ENCODE measurements around the gene OTOF.

OTOF gene

DNA sequence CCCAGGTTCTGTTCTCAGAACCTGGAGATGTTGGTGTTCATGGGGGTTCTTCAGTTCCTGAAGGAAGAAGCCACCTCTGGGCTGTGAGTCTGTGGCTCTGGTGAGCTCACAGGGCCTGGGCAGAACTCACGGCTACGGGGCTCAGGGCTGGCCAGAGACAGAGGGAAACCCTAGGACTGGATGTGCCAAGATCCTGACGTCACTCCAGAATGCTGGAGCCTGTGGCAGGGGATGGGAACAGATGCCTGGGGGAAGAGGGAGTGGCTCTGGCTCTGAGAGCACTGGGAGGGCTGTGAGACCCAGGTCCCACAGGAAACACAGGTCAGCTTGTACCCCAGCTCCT lies at the start of gene OTOF:
TSS of gene OTOF (minus strand) at position 214 of the 343 bp plus-strand sequence.
- peak; percentile 85 for DNase-seq (ENCODE audit: low spot score)

DNA sequence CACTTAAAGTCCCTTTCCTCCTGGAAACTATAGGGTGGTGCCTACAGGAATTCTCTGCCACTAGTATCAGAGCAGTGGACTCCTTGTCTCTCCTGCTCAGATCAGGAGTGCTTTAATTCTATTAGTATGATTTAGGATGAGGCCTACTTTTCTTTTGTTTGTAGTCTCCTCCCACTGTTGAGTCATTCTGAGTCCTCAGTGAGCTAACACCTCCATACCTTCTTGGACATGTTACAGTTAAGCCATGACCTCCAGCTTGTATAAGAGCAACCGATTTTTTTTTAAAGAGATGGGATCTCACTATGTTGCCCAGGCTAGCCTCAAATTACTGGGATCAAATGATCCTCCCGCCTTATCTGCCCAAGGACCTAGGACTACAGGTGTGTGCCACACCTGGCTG lies 48.7 kb upstream of the OTOF start:
- no peak for DNase-seq (ENCODE audit: low spot score)

DNA sequence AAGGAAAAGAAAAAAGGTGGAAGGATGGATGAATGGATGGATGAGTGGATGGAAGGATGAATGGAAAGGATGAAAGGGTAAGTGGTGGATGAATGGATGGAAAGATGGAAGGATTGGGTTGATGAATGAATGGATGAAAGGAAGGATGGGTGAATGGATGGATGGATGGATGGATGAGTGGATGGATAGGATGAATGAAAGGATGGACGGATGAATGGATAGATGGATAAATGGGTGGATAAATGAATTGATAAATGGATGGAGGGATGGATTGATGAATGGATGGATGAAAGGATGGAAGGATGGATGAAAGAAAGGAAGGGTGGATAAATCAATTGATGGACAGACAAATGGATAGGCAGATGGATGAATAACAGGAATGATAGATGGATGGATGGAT lies 48.2 kb upstream of the OTOF start:
- DNase-seq (ENCODE audit: low spot score) = no peak

DNA sequence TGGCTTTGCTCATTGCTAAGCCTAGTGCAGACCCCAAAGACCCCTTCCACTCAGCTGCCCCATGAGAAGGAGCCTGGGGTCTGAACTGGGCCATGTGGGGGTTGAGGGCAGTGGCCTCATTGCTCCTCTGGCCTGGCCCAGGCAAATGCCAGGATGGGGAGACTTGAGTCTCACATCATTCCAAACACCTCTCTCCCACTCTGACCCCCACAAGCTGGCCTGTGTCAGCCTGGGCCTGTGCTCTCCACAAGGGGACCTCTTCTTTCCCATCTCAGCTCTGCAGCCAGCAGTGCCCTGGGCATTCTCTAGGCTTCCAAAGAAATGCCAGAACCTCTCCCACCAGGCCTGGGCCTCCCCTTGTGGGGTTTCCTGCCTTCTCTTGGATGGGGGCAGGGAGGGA lies 45.8 kb upstream of the OTOF start:
- no peak for DNase-seq (ENCODE audit: low spot score)

DNA sequence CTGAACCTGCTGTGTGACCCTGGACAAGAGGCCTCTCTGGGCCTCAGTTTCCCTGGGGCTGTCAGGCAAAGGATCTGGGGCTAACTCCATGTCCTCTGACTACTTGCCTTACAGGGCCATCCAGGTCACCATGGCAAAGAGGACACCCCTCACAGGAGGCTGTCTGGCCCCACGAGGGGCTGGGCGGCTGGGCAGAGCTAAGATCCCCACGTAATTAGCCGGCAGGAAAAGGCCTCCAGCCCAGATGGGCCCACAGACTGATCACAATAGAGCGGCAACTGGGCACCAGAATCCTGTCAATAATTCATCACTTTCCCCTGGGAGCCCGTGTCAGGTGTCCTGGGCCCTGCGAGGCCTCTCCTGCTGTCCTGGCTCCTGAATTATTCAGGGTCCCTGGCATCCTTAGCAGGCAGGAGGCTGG lies 44.8 kb upstream of the OTOF start:
- DNase-seq (ENCODE audit: low spot score) = no peak

DNA sequence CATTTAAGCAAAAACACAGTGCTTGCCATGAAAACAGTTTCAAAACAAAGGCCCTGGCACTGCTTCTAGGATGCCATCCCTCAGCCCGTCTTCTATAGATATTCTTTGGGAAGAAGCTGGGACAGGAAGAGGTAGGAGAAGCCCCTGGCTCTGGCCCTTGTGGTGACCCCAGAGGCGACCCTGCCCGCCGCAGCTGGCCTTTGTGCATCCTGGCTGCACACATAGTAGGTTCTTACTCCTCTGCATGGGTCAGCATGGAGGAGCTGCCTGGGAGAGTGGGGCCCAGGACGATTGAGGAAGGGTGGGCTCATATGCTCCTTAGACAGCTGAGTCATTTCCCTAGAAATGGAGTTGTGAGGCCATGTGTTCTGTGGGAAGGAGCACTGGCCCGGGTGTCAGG lies 44.4 kb upstream of the OTOF start:
- no peak for DNase-seq (ENCODE audit: low spot score)

DNA sequence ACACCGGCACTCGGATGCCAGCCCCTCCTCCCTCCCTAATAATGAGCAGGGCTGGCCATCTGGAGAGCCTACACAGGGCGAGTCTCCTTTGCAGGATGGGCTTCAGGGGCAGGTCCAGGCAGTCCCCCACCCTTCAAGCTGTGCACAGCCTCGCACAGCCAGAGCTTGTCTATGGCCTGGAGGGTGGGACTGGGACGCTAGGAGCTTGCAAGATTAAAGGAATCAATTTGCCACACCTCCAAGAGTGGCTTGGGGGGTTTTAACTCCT lies 43.9 kb upstream of the OTOF start:
- DNase-seq (ENCODE audit: low spot score) = no peak

DNA sequence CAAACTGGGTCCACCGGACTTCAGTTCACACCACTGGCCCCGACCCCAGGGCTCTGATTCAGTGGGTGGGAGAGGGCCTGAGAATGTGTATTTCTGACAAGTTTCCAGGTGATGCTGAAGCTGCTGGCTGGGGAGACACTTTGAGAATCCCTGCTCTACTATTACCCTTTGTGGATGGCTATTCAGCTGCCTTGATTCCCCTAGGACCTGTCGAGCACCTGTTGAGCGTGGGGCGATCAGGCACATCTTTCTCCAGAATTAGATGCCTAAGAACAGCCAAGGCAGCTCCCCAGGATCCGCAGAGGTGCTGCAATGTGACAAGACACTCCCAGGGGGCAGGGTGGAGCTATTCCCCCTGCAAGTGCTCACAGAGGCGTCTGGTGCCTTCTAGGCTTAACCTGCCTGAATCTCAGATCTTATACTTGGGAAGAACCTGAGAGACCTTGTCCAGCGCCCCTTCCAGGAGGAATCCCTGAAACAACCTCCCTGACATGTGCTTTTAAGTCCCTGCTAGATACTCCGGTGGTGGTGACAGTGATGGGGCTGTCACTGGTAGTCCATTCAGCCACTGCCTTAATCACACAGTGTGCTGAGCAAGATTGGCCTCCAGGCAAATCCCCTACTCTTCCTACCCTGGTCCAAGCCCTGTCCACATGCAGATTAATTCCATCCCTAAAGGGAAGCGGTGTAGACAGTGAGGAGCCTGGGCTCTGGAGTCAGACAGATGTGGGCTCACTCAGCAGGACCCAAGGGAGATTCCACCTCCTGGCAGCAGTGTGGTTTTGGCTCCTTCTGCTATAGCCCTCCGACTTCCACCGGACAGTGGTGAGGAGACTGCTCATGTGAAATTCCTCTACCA lies 43.4 kb upstream of the OTOF start:
- peak; percentile 32 for DNase-seq (ENCODE audit: low spot score)

DNA sequence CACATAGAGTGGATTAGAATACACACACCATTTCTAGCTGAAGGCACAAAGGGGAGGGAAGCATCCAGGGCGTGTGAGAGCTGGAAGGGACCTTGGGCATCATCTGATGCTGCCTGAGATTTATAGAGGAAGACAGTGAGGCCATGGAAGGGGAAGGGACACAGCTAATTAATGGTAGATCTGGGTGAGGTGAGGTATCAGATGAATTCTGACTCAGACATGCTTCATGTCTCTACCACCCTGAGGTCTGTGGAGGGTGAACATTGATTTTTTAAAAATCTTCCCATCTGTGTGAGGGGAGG lies 42.2 kb upstream of the OTOF start:
- no peak for DNase-seq (ENCODE audit: low spot score)

DNA sequence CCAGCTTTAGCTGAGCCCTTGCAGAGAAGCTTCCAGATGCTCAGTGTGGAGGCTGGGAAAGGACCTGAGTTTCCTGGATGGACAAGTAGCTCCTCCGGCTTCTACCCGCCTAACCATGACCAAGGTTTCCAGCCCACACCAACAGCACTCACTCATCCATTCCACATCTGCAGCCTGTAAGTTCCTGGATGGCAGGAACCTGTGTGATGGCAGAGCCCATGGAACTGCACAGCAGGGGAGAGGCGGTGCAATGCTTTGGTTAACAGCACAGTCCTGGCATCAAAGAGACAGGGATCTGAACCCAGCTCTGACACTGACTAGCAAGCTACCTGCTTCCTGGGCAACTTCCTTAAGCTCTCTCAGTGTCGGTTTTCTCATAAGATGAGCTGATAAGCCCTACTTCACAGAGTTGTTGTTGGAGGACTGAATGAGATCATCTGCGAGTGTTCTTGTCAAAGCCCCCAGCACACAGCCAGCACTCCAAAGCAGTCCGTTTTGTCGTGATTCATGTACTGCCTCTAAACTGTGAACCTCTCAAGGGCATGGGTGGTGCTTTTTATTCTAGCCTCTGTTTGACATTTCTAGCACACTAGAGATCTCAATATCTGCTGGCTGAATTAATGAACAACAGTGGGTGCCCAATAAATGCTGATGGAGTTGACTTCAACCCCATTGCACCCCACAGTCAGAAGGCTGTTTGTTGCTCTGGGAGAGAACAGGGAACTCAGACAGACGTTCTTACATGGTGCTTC lies 41.6 kb upstream of the OTOF start:
- no peak for DNase-seq (ENCODE audit: low spot score)

DNA sequence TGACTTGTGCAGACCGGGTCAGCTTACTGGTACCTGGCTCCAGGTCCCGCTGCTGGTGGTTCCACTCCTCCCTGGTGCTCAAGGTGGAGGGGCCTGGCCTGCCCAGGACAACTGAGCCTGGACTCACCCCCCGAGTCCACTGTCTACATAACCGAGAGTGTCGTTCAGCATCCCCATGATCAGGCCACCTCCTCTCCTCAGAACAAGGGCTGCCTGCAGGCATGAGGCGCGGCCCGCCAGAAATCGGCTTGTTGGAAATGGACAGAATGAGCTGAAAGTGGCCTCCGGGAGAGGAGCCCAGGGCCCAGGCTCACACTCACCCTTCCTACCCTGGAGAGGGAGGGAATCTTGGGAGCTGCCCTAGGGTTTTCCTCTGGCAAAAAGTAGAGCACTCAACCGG lies 38.9 kb upstream of the OTOF start:
- DNase-seq (ENCODE audit: low spot score) = no peak

DNA sequence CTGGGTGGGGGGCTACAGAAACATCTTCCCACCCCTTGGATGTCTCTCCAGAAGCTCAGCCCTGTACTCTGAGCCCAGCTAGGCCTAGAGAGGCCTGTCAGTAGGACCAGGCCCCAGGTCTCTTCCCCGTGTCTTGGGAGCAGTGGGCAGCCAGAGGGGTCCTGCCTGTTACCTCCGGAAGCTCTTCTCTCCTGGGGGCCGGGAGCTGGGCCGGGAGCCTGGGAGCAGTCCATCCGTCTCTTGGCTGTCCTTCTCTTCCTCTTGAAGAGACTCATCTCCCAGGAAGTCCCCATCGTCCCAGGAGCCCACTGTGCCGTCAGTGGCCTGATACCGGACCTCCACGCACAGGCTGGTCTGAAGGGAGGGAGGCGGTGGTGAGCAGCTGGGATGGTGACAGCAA lies 38.3 kb upstream of the OTOF start:
- no peak for DNase-seq (ENCODE audit: low spot score)

DNA sequence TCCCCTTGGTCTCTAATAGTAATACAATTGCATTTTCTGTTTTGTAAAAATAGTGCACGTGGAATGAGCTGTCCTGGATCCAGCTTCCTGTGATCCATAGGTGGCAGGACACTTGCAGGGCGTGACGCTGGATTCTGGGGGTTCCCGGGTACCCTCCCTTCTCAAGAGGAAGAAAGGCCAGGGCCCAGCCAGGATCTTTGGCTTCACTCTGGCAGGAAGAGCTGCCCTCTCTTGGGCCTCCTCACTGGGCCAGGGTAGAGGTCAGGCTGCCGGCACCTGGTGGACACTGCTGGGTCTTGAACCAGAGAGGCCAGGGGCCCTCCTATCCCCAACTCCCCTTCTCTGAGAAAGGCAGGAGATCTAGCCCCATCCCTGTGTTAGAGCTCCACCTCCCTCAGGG lies 37.8 kb upstream of the OTOF start:
- DNase-seq (ENCODE audit: low spot score) = no peak

DNA sequence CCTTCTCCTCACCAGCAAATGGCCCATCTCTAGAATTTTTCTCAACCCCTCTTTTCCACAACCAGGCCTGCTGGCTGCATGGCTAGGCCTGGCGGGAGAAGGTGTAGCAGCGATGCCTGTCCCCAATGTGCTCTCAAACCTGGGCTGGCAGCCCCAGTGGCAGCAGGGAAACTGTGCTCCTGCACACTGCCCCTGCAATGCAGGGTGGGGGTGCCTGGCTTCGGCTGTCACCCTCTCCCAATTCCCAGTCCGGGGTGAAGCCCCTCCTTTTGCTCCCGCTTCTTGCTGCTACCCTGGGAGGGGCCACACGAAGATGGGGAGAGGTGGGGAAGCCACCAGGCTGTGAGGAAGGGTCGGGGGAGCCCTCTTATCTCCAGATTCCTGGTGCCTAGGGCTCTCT lies 36.1 kb upstream of the OTOF start:
- no peak for DNase-seq (ENCODE audit: low spot score)

DNA sequence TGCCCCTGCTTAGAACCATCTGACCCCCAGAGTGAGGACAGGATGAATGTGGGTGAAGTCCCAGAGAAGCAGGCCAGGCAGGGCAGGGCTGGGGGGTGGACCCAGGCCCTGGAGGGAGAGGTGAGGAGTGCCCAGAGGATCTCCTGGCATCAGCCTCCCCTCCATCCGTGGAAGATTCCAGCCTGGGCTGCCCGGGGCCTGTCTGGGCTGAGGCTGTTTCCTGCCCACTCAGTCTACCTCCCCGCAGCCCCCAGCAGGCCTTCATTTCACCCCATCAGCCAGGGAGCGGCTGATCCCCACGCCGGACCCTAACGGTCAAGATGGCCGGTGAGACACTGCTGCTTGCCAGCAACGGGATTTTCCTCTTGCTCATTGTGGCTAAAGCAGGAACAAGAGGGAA lies 35.3 kb upstream of the OTOF start:
- DNase-seq (ENCODE audit: low spot score) = no peak

DNA sequence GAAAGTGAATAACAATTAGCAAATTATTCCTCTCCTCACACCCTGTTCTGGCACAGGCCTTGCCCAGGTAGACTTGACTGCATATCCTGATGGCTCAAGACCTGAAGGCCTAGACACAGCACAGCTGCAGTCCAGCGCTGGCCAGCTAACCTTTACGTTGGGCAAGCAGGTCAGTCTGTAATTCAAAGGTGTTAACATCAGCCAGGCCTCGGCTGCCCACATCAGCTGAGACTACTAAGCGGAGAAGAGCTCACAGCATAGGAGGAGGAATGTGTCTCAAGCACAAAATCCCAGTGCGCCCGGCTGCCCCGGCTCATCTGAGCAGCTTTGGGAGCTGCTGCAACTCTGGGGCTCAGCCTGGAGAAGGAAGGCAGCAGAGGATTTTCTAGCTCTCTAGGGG lies 33.5 kb upstream of the OTOF start:
- DNase-seq (ENCODE audit: low spot score) = no peak

DNA sequence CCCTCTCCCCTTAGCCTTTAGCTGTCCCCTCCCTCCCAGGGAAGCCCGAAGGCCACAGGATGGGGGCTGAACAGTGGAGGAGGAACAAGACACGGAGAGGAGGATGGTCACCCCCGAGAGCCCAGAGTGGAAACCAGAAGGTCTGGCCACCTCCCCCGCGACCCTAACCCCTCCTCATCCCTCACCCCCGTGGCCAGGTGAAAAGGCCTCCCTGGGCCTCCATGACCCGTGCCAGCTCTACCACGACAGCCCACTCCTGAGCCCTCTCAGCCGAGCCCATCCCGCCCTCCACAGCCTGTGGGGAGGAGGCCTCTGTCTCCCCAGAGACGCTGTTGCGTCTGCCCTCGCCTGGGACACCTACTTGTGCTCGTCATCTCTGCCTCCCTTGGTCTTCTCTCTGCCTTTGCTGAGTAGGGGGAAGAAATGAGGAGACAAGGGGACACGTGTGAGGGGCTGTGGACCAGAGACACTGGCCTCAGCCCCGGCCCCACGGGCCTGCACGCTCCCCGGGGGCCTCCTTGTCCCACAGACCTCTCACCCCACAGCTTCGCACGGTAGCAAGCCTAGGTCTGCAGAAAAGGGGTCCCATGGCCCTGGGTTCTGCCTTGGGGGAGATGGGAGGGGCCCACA lies 32.5 kb upstream of the OTOF start:
- DNase-seq (ENCODE audit: low spot score) = no peak

DNA sequence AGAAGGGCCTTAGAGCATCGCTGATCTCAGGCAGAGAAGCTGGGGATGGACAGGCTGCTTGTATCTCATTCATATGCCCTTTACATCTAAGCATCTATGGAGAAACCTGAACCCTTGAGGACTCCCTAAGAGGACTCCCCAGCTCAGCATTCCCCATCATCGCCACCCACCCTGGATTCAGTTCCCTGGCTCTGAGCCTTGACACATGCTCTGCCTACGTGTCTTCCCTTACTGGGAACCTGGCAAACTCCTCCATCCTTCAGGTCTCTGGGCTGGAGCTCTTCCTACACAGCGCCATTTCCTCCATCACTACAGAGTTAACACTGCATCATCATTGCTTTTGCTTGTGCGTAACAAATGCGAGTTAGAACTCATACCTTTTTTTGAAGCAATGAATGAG lies 31.2 kb upstream of the OTOF start:
- DNase-seq (ENCODE audit: low spot score) = no peak

DNA sequence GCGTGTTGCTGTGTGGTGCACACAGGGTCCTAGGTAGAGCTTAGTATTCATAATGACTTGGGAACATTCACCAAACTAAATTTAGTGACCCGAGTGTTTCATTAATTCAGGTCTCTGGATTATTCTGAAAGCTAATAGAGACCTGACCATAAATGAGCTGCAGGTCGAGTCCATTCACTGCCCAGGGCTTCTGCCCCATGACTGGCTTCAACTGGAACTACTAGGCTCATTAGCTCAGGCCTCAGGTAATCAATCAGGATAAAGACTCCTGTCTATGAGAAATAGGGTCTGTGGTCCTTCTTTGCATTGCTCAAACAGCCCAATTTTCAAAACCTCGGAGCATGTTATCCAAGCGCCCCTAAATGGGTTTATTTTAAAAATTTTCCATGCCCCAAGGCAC lies 30.0 kb upstream of the OTOF start:
- DNase-seq (ENCODE audit: low spot score) = no peak

DNA sequence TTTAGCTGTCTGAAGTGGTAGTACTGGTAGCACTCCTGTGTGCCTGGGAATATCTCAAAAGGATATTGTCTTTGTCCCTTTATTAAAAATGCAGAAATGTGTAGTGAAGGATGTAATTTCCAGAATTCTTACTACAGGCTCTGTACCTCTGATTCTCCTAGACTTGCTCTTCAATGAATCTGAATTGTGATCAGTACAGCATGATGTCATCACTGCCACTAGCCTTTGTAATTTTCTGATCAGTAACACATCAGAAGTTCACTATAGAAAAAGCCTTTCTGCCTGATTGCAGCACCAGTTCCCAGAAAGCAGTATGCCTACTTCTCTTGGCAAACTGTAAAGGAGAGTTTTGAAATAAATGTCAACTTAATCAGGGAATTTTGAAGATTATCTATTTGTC lies 29.2 kb upstream of the OTOF start:
- DNase-seq (ENCODE audit: low spot score) = no peak

DNA sequence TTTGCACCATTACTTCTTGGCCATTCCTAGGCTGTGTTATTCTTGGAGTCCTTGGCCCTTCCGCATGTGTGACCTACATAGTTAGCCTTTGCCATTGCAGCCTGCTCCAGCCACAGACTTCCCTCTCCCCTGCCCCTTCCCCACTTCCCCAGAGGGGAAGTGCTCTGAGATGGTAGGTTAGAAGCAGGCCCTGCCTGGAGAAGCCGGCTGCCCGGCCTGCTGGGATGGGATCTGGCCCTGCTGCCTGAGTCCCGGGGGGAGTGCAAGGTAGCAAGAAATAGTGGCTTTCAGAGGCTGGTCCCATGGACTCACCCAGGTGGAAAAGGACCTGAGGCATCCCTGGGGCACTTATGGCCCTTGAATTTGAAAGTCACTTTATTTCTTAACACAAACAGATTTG lies 28.4 kb upstream of the OTOF start:
- DNase-seq (ENCODE audit: low spot score) = no peak

DNA sequence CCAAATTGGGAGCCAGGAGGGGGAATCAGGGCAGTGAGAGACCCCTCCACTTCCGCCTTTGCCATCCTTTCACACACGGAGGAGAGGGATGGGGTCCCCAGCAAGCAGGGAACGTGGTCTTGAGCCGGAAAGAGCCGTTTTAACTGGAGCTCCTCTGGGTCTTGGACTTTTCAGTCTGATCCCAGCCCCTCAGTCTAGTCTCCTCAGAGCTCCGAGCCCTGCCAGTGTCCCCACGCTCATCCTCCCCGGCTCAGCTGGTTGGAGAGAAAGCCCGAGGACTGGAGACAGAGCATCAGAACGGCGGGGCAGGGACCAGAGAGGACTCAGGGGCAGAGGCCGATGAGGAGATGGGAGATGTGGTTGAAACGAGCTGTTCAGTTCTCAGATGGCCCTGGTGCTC lies 26.1 kb upstream of the OTOF start:
- DNase-seq (ENCODE audit: low spot score) = no peak

DNA sequence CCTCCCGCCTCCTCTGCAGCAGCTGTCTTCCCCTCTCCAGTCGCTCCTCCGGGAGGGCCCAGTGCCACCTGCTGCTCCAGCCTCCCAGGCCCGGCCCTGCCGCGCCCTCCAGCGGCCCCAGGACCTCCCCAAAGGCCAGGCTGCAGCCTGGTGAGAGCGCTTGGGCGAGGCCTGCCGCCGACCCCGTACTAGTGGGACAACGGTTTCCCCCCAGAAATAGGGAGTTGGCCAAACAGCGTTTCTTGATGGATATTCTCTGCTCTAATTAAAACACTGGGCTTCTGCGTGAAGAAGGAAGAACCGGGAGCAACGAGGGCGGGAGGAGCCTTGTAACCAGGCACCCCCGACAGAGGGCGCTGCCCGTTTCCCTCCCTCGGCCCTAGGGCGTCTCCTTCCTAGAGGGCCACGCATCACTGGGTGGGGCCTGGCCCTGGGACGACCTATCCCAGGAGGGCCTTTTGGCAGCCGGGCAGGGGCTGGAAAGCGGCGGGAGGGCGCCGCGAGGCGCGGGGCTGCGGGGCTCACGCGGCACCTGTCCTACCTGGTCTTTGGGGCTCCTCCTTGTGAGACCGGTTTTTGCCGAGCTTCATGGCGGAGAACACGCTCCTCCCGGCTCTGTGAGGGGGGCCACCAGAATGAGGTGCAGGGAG lies 25.4 kb upstream of the OTOF start:
- peak; percentile 86 for DNase-seq (ENCODE audit: low spot score)

Data from AG08396 (cell line).